ENCODE measurements around the gene RTN4R.

GRCh38 chr22:20297414-20298109, 29.4 kb upstream of the RTN4R start:
- TF ChIP-seq CTCF (IDR thresholded peaks at IDR 0.05) = no peak
- no peak for TF ChIP-seq POLR2A (IDR thresholded peaks at IDR 0.05)

Measured in testis (tissue), 2 donors.